Prostate gland (tissue), 2 donors: ENCODE measurements around the gene GALNT7.

Experiments used
- POLR2A ChIP-seq: fragments of 450-650 bp; IDR thresholded peaks from one replicate; pipeline ENCODE4 v1.6.1; 2016; ENCODE audit warnings: antibody characterized with exemption, mild to moderate bottlenecking
- POLR2AphosphoS5 ChIP-seq: sonication (generic); formaldehyde crosslinking; IDR thresholded peaks from one replicate; pipeline ENCODE4 v1.6.1; 2017; ENCODE audit warnings: antibody characterized with exemption
- TF ChIP-seq, protein P1 (sequence below), 4 experiments: fragments of 200-600 bp in 2 of 4; fragments of 450-650 bp in 2 of 4; sonication (generic) in 2 of 4; IDR thresholded peaks; 1 replicate in 3 of 4; 2 replicates in 1 of 4; pipeline ENCODE4 v1.5.1; 2016 to 2019; ENCODE audit warnings: antibody characterized with exemption in 4 of 4, mild to moderate bottlenecking in 2 of 4, moderate library complexity in 2 of 4

DNA sequence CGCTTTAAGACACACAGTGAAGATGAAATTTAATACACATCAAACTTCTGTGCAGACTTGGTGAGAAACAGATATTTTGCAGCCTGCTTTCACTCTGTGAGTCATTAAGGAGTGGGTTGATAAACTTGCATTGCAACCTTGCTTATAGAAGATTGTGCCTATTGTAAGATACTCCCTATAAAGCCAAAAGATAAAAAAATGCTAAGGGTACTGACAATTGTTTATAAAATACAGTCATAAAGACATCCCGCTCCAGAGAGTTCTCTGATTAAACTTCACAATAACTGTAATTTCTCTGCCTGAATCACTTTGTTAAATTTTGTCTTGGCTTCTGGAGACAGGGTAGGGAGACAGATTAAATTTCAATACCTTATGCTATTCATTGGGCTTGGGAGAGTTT, 49.1 kb downstream of the GALNT7 start:
- TF ChIP-seq, protein P1, sequence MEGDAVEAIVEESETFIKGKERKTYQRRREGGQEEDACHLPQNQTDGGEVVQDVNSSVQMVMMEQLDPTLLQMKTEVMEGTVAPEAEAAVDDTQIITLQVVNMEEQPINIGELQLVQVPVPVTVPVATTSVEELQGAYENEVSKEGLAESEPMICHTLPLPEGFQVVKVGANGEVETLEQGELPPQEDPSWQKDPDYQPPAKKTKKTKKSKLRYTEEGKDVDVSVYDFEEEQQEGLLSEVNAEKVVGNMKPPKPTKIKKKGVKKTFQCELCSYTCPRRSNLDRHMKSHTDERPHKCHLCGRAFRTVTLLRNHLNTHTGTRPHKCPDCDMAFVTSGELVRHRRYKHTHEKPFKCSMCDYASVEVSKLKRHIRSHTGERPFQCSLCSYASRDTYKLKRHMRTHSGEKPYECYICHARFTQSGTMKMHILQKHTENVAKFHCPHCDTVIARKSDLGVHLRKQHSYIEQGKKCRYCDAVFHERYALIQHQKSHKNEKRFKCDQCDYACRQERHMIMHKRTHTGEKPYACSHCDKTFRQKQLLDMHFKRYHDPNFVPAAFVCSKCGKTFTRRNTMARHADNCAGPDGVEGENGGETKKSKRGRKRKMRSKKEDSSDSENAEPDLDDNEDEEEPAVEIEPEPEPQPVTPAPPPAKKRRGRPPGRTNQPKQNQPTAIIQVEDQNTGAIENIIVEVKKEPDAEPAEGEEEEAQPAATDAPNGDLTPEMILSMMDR (IDR thresholded peaks at IDR 0.05) = no peak
- TF ChIP-seq POLR2AphosphoS5 (no peak), POLR2A (no peak)
